SK-N-SH (cell line): Measurements from ENCODE around the gene MED29. TPM values are rescaled to one million over a fixed set of nuclear protein-coding genes. Genes with fewer than 3 reads are reported as not detected.

Source experiments
- CTCF ChIA-PET: fragments of 300-600, 350-600 bp; formaldehyde crosslinking; extraction: SDS; loops from one replicate; lab custom pipeline; 2021; lab: Yijun Ruan, JAX
- POLR2A ChIA-PET: fragments of 350-600 bp; sonication (Branson Sonifier 250); formaldehyde crosslinking; extraction: SDS; loops from one replicate; lab custom pipeline; 2020; ENCODE audit warnings: antibody characterized with exemption, inconsistent platforms; lab: Yijun Ruan, JAX
- DNase-seq: peaks from one replicate; pipeline ENCODE4 v3.0.0; 2012
- H2AFZ ChIP-seq: fragments of 200-600 bp; sonication (generic); 2 replicates; pipeline ENCODE4 v1.8.1; 2016; ENCODE audit warnings: antibody characterized with exemption, mild to moderate bottlenecking, low read depth
- H3F3A ChIP-seq: fragments of 200-600 bp; sonication (generic); replicated peaks from 2 replicates; pipeline ENCODE3; 2016; ENCODE audit warnings: antibody characterized with exemption, mild to moderate bottlenecking; ENCODE audit not compliant: insufficient read depth
- H3K27ac ChIP-seq, 2 experiments: fragments of 200-500 bp in 1 of 2; fragments of 200-600 bp in 1 of 2; sonication (Bioruptor generic) in 1 of 2; sonication (generic), shearing (Covaris generic) in 1 of 2; 2 replicates each; pipeline versions ENCODE4 v1.5.1 to v1.6.1; 2014 to 2016; ENCODE audit warnings: low read depth in 2 of 2, inconsistent platforms in 1 of 2, low read length in 1 of 2, mild to moderate bottlenecking in 1 of 2, mixed read lengths in 1 of 2
- H3K27me3 ChIP-seq: fragments of 200-600 bp; sonication (generic), shearing (Covaris generic); 2 replicates; pipeline ENCODE4 v1.6.1; 2016; ENCODE audit warnings: mixed run types; ENCODE audit not compliant: insufficient read depth
- H3K36me3 ChIP-seq, 2 experiments: fragments of 200-500 bp in 1 of 2; fragments of 200-600 bp in 1 of 2; sonication (Bioruptor generic) in 1 of 2; sonication (generic) in 1 of 2; replicated peaks in 1 of 2; 2 replicates each; pipeline versions ENCODE3 to v1.5.1; 2014 to 2016; ENCODE audit warnings: low read length in 1 of 2, mild to moderate bottlenecking in 1 of 2; ENCODE audit not compliant: insufficient read depth in 2 of 2, control insufficient read depth in 1 of 2
- H3K4me1 ChIP-seq, 2 experiments: fragments of 200-500 bp in 1 of 2; fragments of 200-600 bp in 1 of 2; sonication (Bioruptor generic) in 1 of 2; sonication (generic), shearing (Covaris generic) in 1 of 2; 2 replicates each; pipeline versions ENCODE4 v1.5.1 to v1.6.1; 2014 to 2016; ENCODE audit warnings: low read depth in 1 of 2, low read length in 1 of 2, mixed run types in 1 of 2; ENCODE audit not compliant: insufficient read depth in 2 of 2, control insufficient read depth in 1 of 2
- H3K4me2 ChIP-seq: fragments of 200-600 bp; sonication (generic), shearing (Covaris generic); 2 replicates; pipeline ENCODE4 v1.6.1; 2017; ENCODE audit warnings: mixed run types
- H3K4me3 ChIP-seq, 2 experiments: fragments of 200-500 bp in 1 of 2; fragments of 200-600 bp in 1 of 2; sonication (Bioruptor generic) in 1 of 2; sonication (generic), shearing (Covaris generic) in 1 of 2; 2 replicates each; pipeline versions ENCODE4 v1.5.1 to v1.8.1; 2014 to 2016; ENCODE audit warnings: low read depth in 2 of 2, inconsistent platforms in 1 of 2, low read length in 1 of 2, mild to moderate bottlenecking in 1 of 2, mixed read lengths in 1 of 2, moderate library complexity in 1 of 2
- H3K79me2 ChIP-seq: fragments of 200-600 bp; sonication (generic); 2 replicates; pipeline ENCODE4 v1.8.1; 2017; ENCODE audit warnings: mild to moderate bottlenecking; ENCODE audit not compliant: insufficient read depth
- H3K9ac ChIP-seq: fragments of 200-600 bp; sonication (generic); 2 replicates; pipeline ENCODE4 v1.6.1; 2017; ENCODE audit warnings: mixed run types
- H3K9me2 ChIP-seq: fragments of 200-600 bp; sonication (generic); 2 replicates; pipeline ENCODE4 v1.6.1; 2017; ENCODE audit warnings: mixed run types
- H3K9me3 ChIP-seq: fragments of 200-600 bp; sonication (generic); 2 replicates; pipeline ENCODE4 v1.6.1; 2017; ENCODE audit warnings: mixed run types, mild to moderate bottlenecking, moderate library complexity
- H4K20me1 ChIP-seq: fragments of 200-600 bp; sonication (generic); 2 replicates; pipeline ENCODE4 v1.6.1; 2017; ENCODE audit warnings: mild to moderate bottlenecking, mixed run types; ENCODE audit not compliant: insufficient read depth
- CHD2 ChIP-seq: fragments of 150-350 bp; IDR thresholded peaks from 2 replicates; pipeline ENCODE4 v1.6.1; 2018; ENCODE audit warnings: low read length; ENCODE audit not compliant: partially characterized antibody
- CTCF ChIP-seq: fragments of 200-600 bp; sonication (generic); IDR thresholded peaks from 2 replicates; pipeline ENCODE4 v1.6.1; 2017; ENCODE audit warnings: antibody characterized with exemption, mild to moderate bottlenecking, moderate library complexity
- ELF1 ChIP-seq: IDR thresholded peaks from 2 replicates; pipeline ENCODE4 v1.4.0; 2012
- EP300 ChIP-seq, 2 experiments: IDR thresholded peaks; 2 replicates each; pipeline versions ENCODE4 v1.4.0 to v1.6.1; 2012; ENCODE audit warnings: borderline replicate concordance in 1 of 2, low read depth in 1 of 2, low read length in 1 of 2
- EZH2phosphoT487 ChIP-seq: fragments of 200-600 bp; sonication (generic); IDR thresholded peaks from 2 replicates; pipeline ENCODE4 v1.6.1; 2017; ENCODE audit warnings: low read depth, mixed run types, mild to moderate bottlenecking, antibody characterized with exemption, moderate library complexity, borderline replicate concordance
- FOXJ3 ChIP-seq: sonication (generic); formaldehyde crosslinking; IDR thresholded peaks from 2 replicates; pipeline ENCODE4 v1.5.1; 2020; ENCODE audit warnings: mild to moderate bottlenecking, missing genetic modification reagents
- FOXM1 ChIP-seq: IDR thresholded peaks from 2 replicates; pipeline ENCODE4 v1.4.0; 2012; ENCODE audit warnings: low read depth, mild to moderate bottlenecking
- NFIC ChIP-seq: IDR thresholded peaks from 2 replicates; pipeline ENCODE4 v1.4.0; 2012; ENCODE audit warnings: borderline replicate concordance
- PBX3 ChIP-seq: IDR thresholded peaks from 2 replicates; pipeline ENCODE4; 2012
- RAD21 ChIP-seq: IDR thresholded peaks from 2 replicates; pipeline ENCODE4 v1.6.1; 2012; ENCODE audit warnings: mild to moderate bottlenecking, low read length
- REST ChIP-seq: IDR thresholded peaks from 2 replicates; pipeline ENCODE4 v1.6.1; 2012; ENCODE audit warnings: mild to moderate bottlenecking, low read depth, low read length, moderate library complexity
- RFX5 ChIP-seq: IDR thresholded peaks from 2 replicates; pipeline ENCODE4 v1.6.1; 2012; ENCODE audit warnings: mild to moderate bottlenecking, improper control_type of control experiment, low read length
- SIN3A ChIP-seq: IDR thresholded peaks from 2 replicates; pipeline ENCODE4 v1.6.1; 2012; ENCODE audit warnings: low read depth, mild to moderate bottlenecking, low read length, moderate library complexity, borderline replicate concordance
- TAF1 ChIP-seq: IDR thresholded peaks from 2 replicates; pipeline ENCODE4 v1.6.1; 2012; ENCODE audit warnings: low read depth, mild to moderate bottlenecking, low read length, moderate library complexity, borderline replicate concordance
- TCF12 ChIP-seq: IDR thresholded peaks from 2 replicates; pipeline ENCODE4 v1.4.0; 2012
- ZBTB33 ChIP-seq: IDR thresholded peaks from 2 replicates; pipeline ENCODE4 v1.4.0; 2012; ENCODE audit warnings: low read depth, borderline replicate concordance
- WGBS: methylation state at CpG from one replicate; pipeline ENCODE4 v1.1.6; 2017; ENCODE audit warnings: low lambda C conversion rate; 5-methylcytosine and 5-hydroxymethylcytosine counted together
- polyA plus RNA-seq, 3 experiments: library from polyadenylated mRNA; depleted of rRNA; stranded (reverse); fragments of >200 nt; gene quantifications; 2 replicates each; pipeline ENCODE4 v1.2.3, GENCODE V29; 2012

MED29 gene
- polyA plus RNA-seq, 1 of the 3 experiments (the other 2 are of a cell fraction): 32.0 TPM

GRCh38 chr19:39351537-39352064 lies 39.6 kb upstream of the MED29 start:
- H3K9me2 ChIP-seq: no peaks in the 10 kb centered on the region
- no peaks in the 10 kb centered on the region for H3K27me3 ChIP-seq
- peaks cover 4% of the 10 kb centered on the region for H3F3A ChIP-seq
- peaks cover 59 to 60% of the 10 kb centered on the region in 2 experiments for H3K36me3 ChIP-seq
- H2AFZ ChIP-seq: no peak overlapping the region
- no peaks in the 10 kb centered on the region for H3K4me1 ChIP-seq
- 84% methylated on average over 4 of the region's 4 CpGs for WGBS
- no peak for DNase-seq
- no peak overlapping the region for H3K4me3 ChIP-seq
- no peak overlapping the region for H3K4me2 ChIP-seq
- ChIA-PET CTCF (no interaction called here), POLR2A (no interaction called here)
- H3K27ac ChIP-seq: no peak overlapping the region
- no peaks in the 10 kb centered on the region for H3K9me3 ChIP-seq
- H3K9ac ChIP-seq: no peak overlapping the region
- 0 out of 2 replicates have a peak, but pooled peaks have one; percentile 54 for TF ChIP-seq RFX5
- TF ChIP-seq ELF1: no peak
- H3K79me2 ChIP-seq: peaks cover 71% of the 10 kb centered on the region
- peaks cover 38% of the 10 kb centered on the region for H4K20me1 ChIP-seq

- Histone ChIP-seq H3K4me2 (no peak overlapping the region), H3K27me3 (no peaks in the 10 kb centered on the region), H3K4me1 (no peaks in the 10 kb centered on the region), H2AFZ (no peak overlapping the region), H3K9me2 (no peaks in the 10 kb centered on the region), H3K9ac (no peak overlapping the region), H3K79me2 (peaks cover 61% of the 10 kb centered on the region), H3K4me3 (no peak overlapping the region), H3K36me3 (peaks cover 64 to 70% of the 10 kb centered on the region in 2 experiments), H3K27ac (no peak overlapping the region), H3F3A (no peaks in the 10 kb centered on the region), H4K20me1 (peaks cover 27% of the 10 kb centered on the region), H3K9me3 (no peaks in the 10 kb centered on the region)
- POLR2A ChIA-PET: interaction anchor here (1.1 kb wide), 1 partner anchor 10 kb away, joined by 3 read pairs; no protein-coding TSS in a partner anchor
- TF ChIP-seq EP300 (IDR thresholded peaks at IDR 0.05; ENCODE audit: borderline replicate concordance in 1 of 2, low read depth in 1 of 2, low read length in 1 of 2) (no peak), CTCF (no peak), NFIC (no peak), REST (no peak), CHD2 (no peak), FOXM1 (no peak), RFX5 (no peak), TAF1 (no peak), RAD21 (no peak), FOXJ3 (CRISPR knock-in tag) (no peak), PBX3 (no peak), ZBTB33 (no peak), EZH2phosphoT487 (no peak), TCF12 (no peak), SIN3A (no peak)
- 91% methylated on average over 12 of the region's 12 CpGs for WGBS
- no peak for DNase-seq
- CTCF ChIA-PET: interaction anchor here (0.6 to 1.3 kb wide), 3 partner anchors 10 to 377 kb away, joined by 3 read pairs; partner anchors contain the start of genes FBXO17 and SAMD4B
Observed at GRCh38 chr19:39352381-39353255, 38.6 kb upstream of the MED29 start.
